GM19025 (cell line): ENCODE measurements around the gene CIB4.

Experiments used
- ATAC-seq: cut with Tn5 transposase; IDR thresholded peaks from one replicate; pipeline ENCODE4 v1.9.1; 2021; ENCODE audit warnings: mild to moderate bottlenecking, low read depth, moderate library complexity; ENCODE audit not compliant: unreplicated experiment

The CIB4 gene

GRCh38 chr2:26646986-26647672 lies 6.0 kb upstream of the CIB4 start:
- ATAC-seq: no peak

- ATAC-seq: no peak
Observed at GRCh38 chr2:26645762-26646161, 4.6 kb upstream of the CIB4 start.

GRCh38 chr2:26644188-26644835 lies 3.1 kb upstream of the CIB4 start:
- no peak for ATAC-seq

GRCh38 chr2:26642429-26642828 lies 1.3 kb upstream of the CIB4 start:
- ATAC-seq: no peak

GRCh38 chr2:26640331-26640745 lies 828 bp downstream of the CIB4 start:
- ATAC-seq: no peak

GRCh38 chr2:26639685-26640243 lies 1.4 kb downstream of the CIB4 start:
- no peak for ATAC-seq

GRCh38 chr2:26637811-26638310 lies 3.3 kb downstream of the CIB4 start:
- no peak for ATAC-seq

- ATAC-seq: no peak
Observed at GRCh38 chr2:26636935-26637334, 4.2 kb downstream of the CIB4 start.

- ATAC-seq: no peak
Observed at GRCh38 chr2:26635401-26635800, 5.8 kb downstream of the CIB4 start.

- no peak for ATAC-seq
Observed at GRCh38 chr2:26634636-26635230, 6.4 kb downstream of the CIB4 start.

- ATAC-seq: no peak
Observed at GRCh38 chr2:26633993-26634595, 7.1 kb downstream of the CIB4 start.

GRCh38 chr2:26633351-26633945 lies 7.7 kb downstream of the CIB4 start:
- ATAC-seq: no peak

GRCh38 chr2:26632624-26633185 lies 8.5 kb downstream of the CIB4 start:
- no peak for ATAC-seq

GRCh38 chr2:26631401-26632170 lies 9.6 kb downstream of the CIB4 start:
- no peak for ATAC-seq

GRCh38 chr2:26630669-26631360 lies 10.4 kb downstream of the CIB4 start:
- ATAC-seq: no peak

- ATAC-seq: no peak
Observed at GRCh38 chr2:26630235-26630634, 10.9 kb downstream of the CIB4 start.

- ATAC-seq: no peak
Observed at GRCh38 chr2:26629751-26630150, 11.4 kb downstream of the CIB4 start.

GRCh38 chr2:26629346-26629630 lies 11.9 kb downstream of the CIB4 start:
- ATAC-seq: no peak
